Suprapubic skin (tissue), 4 donors: ENCODE measurements around the gene MAP3K15. TPM values are rescaled to one million over a fixed set of nuclear protein-coding genes. Genes with fewer than 3 reads are reported as not detected.
"Not testable (repeated sequence)": the region's sequence is repeated elsewhere in the genome, so short reads cannot be mapped to it uniquely, and the experiment has no call there.

Source experiments
- DNase-seq, 2 donors: peaks; one replicate each; pipeline ENCODE4 v3.0.0-alpha.2; 2019; ENCODE audit warnings: low spot score in 2 of 2
- H3K27ac ChIP-seq: fragments of 200-600 bp; sonication (generic); one replicate; pipeline ENCODE4 v1.5.1; 2019
- H3K27me3 ChIP-seq: fragments of 200-600 bp; sonication (generic); one replicate; pipeline ENCODE4 v1.5.1; 2019
- H3K36me3 ChIP-seq: fragments of 200-600 bp; sonication (generic); one replicate; pipeline ENCODE4 v1.5.1; 2019
- H3K4me1 ChIP-seq: fragments of 200-600 bp; sonication (generic); one replicate; pipeline ENCODE4 v1.5.1; 2019
- H3K4me3 ChIP-seq: fragments of 200-600 bp; sonication (generic); one replicate; pipeline ENCODE4 v1.5.1; 2019; ENCODE audit warnings: mild to moderate bottlenecking
- H3K9me3 ChIP-seq: fragments of 200-600 bp; sonication (generic); one replicate; pipeline ENCODE4 v1.5.1; 2019
- EP300 ChIP-seq: sonication (generic); formaldehyde crosslinking; IDR thresholded peaks from one replicate; pipeline ENCODE4 v1.6.1; 2017; ENCODE audit warnings: antibody characterized with exemption
- POLR2A ChIP-seq, 2 donors: fragments of 450-650 bp; IDR thresholded peaks; one replicate each; pipeline ENCODE4 v1.6.1; 2017; ENCODE audit warnings: antibody characterized with exemption in 2 of 2, mild to moderate bottlenecking in 2 of 2, moderate library complexity in 2 of 2
- POLR2AphosphoS5 ChIP-seq, 3 donors: sonication (generic); formaldehyde crosslinking; IDR thresholded peaks; one replicate each; pipeline ENCODE4 v1.6.1; 2017; ENCODE audit warnings: antibody characterized with exemption in 3 of 3
- WGBS: methylation state at CpG from one replicate; pipeline ENCODE4 v1.1.5; 2018; 5-methylcytosine and 5-hydroxymethylcytosine counted together
- total RNA-seq, 4 donors: library from RNA; depleted of rRNA; stranded (reverse); fragments of >200 nt; gene quantifications; one replicate each; pipeline ENCODE4 v1.1.0, GENCODE V29; 2016
- TF ChIP-seq, protein P1 (sequence below), 2 donors: fragments of 200-600 bp in 1 of 2; fragments of 450-650 bp in 1 of 2; sonication (generic) in 1 of 2; IDR thresholded peaks; one replicate each; pipeline ENCODE4 v1.5.1; 2016 to 2019; ENCODE audit warnings: antibody characterized with exemption in 2 of 2, mild to moderate bottlenecking in 1 of 2, moderate library complexity in 1 of 2

Gene MAP3K15
- total RNA-seq, 4 donors from 2014 or later = not detected

DNA sequence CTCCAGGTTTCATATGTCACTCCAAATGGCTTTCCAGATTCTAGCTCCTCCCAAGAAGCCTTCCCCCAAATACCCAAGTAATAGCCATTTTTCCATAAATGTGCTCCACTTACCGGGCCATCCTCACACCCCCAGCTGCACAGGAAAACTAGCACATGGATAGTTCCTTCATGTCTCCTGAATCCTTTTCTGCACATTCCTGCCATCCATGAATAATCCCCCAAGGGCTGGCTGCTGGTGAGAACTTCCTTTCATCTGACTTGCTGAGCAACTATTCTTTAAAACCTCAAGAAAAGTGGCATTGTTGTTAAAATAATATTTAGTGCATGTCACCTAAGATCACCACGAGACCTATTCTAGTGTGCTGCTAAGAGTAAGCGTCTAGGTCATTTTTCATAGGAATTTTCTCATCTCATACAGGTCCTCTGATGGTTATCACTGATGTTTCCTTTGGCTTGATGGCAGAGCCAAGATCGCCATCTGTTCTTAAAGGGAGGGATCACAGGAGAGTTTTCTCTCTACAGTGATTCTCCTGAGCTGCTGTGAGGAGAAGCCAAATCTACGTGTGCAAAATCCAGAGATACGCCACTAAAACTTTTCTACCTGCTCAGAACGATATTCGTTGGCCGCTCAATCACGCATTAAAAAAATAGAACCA lies 71.3 kb downstream of the MAP3K15 start:
- WGBS = 70% methylated on average over 10 of the region's 10 CpGs
- no peak overlapping the region for H3K27ac ChIP-seq
- TF ChIP-seq POLR2A (IDR thresholded peaks at IDR 0.05) = no peak
- TF ChIP-seq POLR2AphosphoS5 (IDR thresholded peaks at IDR 0.05) = no peak
- TF ChIP-seq EP300 = no peak
- TF ChIP-seq, protein P1, sequence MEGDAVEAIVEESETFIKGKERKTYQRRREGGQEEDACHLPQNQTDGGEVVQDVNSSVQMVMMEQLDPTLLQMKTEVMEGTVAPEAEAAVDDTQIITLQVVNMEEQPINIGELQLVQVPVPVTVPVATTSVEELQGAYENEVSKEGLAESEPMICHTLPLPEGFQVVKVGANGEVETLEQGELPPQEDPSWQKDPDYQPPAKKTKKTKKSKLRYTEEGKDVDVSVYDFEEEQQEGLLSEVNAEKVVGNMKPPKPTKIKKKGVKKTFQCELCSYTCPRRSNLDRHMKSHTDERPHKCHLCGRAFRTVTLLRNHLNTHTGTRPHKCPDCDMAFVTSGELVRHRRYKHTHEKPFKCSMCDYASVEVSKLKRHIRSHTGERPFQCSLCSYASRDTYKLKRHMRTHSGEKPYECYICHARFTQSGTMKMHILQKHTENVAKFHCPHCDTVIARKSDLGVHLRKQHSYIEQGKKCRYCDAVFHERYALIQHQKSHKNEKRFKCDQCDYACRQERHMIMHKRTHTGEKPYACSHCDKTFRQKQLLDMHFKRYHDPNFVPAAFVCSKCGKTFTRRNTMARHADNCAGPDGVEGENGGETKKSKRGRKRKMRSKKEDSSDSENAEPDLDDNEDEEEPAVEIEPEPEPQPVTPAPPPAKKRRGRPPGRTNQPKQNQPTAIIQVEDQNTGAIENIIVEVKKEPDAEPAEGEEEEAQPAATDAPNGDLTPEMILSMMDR (IDR thresholded peaks at IDR 0.05) = no peak
- H3K36me3 ChIP-seq = no peaks in the 10 kb centered on the region
- H3K9me3 ChIP-seq = no peaks in the 10 kb centered on the region
- no peak overlapping the region for H3K4me3 ChIP-seq
- H3K4me1 ChIP-seq = no peaks in the 10 kb centered on the region
- H3K27me3 ChIP-seq = no peaks in the 10 kb centered on the region
- no peak for DNase-seq

DNA sequence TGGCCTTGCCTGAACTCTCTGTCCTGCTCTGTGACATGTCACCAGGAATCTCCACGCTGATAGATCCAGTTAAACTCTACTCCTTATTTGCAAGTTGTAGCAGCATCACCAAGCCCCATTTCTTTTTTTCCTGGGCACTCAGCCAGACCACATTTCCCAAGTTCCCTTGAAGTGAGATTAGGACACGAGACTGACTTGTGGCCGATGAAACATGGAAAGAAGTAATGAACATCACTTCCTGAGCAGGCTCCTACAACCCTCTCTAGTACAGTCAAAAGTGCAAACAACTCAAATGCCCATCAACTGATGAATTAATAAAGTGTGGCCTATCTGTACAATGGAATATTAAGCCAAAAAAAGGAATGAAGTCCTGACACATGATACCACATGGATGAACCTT lies 74.6 kb downstream of the MAP3K15 start:
- 21% methylated on average over 3 of the region's 3 CpGs for WGBS
- Histone ChIP-seq H3K4me1 (no peaks in the 10 kb centered on the region), H3K27me3 (no peaks in the 10 kb centered on the region), H3K4me3 (no peak overlapping the region), H3K27ac (no peak overlapping the region), H3K9me3 (no peaks in the 10 kb centered on the region), H3K36me3 (no peaks in the 10 kb centered on the region)
- TF ChIP-seq, protein P1 (IDR thresholded peaks at IDR 0.05) = no peak
- no peak for DNase-seq

DNA sequence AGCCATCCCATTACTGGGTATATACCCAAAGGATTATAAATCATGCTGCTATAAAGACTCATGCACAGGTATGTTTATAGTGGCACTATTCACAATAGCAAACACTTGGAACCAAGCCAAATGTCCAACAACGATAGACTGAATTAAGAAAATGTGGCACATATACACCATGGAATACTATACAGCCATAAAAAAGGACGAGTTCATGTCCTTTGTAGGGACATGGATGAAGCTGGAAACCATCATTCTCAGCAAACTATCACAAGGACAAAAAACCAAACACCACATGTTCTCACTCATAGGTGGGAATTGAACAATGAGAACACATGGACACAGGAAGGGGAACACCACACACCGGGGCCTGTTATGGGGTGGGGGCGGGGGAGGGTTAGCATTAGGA lies 92.6 kb downstream of the MAP3K15 start:
- WGBS = 76% methylated on average over 4 of the region's 4 CpGs
- H3K4me1 ChIP-seq, H3K27ac ChIP-seq, H3K4me3 ChIP-seq, H3K9me3 ChIP-seq, H3K36me3 ChIP-seq, H3K27me3 ChIP-seq, DNase-seq: not testable (repeated sequence)

DNA sequence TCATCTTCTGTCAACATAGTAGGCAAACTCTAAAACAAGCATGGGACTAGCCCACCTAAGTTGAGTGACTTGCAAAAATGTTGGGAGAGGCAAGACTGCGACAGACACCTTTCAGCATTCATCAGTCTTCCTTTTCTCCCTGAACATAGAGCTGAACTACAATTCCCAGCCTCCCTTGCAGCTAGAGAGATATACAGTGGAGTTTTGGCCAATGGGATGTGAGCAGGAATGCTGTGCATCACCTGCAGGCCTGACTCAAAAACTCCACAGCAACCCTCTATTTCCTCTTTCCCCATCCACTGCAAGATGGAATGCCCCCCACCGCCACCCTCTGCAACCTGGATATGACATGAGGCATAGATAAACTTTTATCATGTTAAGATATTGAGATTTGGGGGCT lies 105.0 kb downstream of the MAP3K15 start:
- Histone ChIP-seq H3K27me3 (no peaks in the 10 kb centered on the region), H3K4me3 (no peak overlapping the region), H3K36me3 (no peaks in the 10 kb centered on the region), H3K4me1 (no peaks in the 10 kb centered on the region), H3K9me3 (no peaks in the 10 kb centered on the region), H3K27ac (no peak overlapping the region)
- WGBS = 86% methylated on average over 2 of the region's 2 CpGs
- TF ChIP-seq POLR2AphosphoS5 (IDR thresholded peaks at IDR 0.05) = no peak
- TF ChIP-seq, protein P1 (IDR thresholded peaks at IDR 0.05) = no peak
- TF ChIP-seq POLR2A (IDR thresholded peaks at IDR 0.05) = no peak
- no peak for TF ChIP-seq EP300
- no peak for DNase-seq

DNA sequence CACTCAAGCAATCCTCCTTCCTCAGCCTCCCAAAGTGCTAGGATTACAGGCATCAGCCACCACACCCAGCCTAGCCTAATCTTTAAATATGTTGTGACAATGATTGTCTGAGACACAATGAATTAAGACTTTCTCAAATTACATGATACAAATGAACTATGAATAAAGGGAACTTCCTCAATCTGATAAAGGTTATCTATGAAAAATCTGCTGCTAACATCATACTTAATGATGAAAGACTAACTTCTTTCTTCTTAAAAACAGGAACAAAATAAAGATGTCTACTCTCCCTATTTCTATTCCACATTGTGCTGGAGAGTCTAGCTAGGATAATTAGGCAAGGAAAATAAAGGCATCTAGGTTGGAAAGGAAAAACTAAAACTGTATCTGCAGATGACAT lies 111.6 kb downstream of the MAP3K15 start:
- Histone ChIP-seq H3K36me3 (no peaks in the 10 kb centered on the region), H3K27ac (no peak overlapping the region), H3K9me3 (no peaks in the 10 kb centered on the region), H3K27me3 (no peaks in the 10 kb centered on the region), H3K4me3 (no peak overlapping the region), H3K4me1 (no peaks in the 10 kb centered on the region)
- no peak for DNase-seq
- no peak for TF ChIP-seq POLR2A (IDR thresholded peaks at IDR 0.05)
- TF ChIP-seq EP300 = no peak
- no peak for TF ChIP-seq POLR2AphosphoS5 (IDR thresholded peaks at IDR 0.05)
- TF ChIP-seq, protein P1 (IDR thresholded peaks at IDR 0.05) = no peak

DNA sequence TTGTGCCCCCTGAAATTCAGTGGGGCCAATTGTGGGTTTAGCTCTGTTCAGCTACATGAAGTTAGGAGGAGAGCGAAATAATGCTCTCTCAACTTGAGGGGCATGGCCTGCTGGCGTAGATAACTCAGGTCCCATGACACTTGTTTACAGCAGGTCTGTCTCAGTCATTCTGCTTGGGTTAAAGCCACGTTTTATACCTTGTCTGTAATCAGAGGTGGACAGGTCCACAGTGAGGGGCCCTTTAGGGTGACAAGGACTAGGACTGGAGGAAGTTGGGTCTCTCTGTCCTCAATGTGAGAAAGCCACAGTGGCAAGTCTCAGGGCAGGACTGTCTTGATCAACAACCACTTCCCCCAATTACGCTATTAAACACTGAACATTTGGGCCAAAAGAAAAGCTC lies 122.6 kb downstream of the MAP3K15 start:
- no peaks in the 10 kb centered on the region for H3K27me3 ChIP-seq
- no peaks in the 10 kb centered on the region for H3K36me3 ChIP-seq
- no peaks in the 10 kb centered on the region for H3K4me1 ChIP-seq
- TF ChIP-seq POLR2AphosphoS5 (IDR thresholded peaks at IDR 0.05) (no peak), EP300 (no peak), POLR2A (IDR thresholded peaks at IDR 0.05) (no peak)
- TF ChIP-seq, protein P1 (IDR thresholded peaks at IDR 0.05) = no peak
- no peak overlapping the region for H3K27ac ChIP-seq
- no peak for DNase-seq
- 64% methylated on average over 4 of the region's 4 CpGs for WGBS
- H3K4me3 ChIP-seq = no peak overlapping the region
- H3K9me3 ChIP-seq = no peaks in the 10 kb centered on the region
